H9 (cell line): Measurements from ENCODE around the gene SRPK2. TPM values are rescaled to one million over a fixed set of nuclear protein-coding genes. Genes with fewer than 3 reads are reported as not detected.

Source experiments
- DNase-seq: peaks from one replicate; pipeline ENCODE4 v3.0.0-alpha.2; 2017
- H2AFZ ChIP-seq: one replicate; pipeline ENCODE4 v1.6.1; 2013; ENCODE audit warnings: mild to moderate bottlenecking, low read length, control low read depth, moderate library complexity
- H2AK5ac ChIP-seq: 2 replicates; pipeline ENCODE4 v1.6.1; 2013; ENCODE audit warnings: low read length, control low read depth, mixed read lengths; ENCODE audit not compliant: insufficient read length
- H2BK120ac ChIP-seq: one replicate; pipeline ENCODE4 v1.6.1; 2013; ENCODE audit warnings: low read depth, mild to moderate bottlenecking, low read length, control low read depth, inconsistent platforms; ENCODE audit not compliant: poor library complexity, severe bottlenecking
- H2BK12ac ChIP-seq: 2 replicates; pipeline ENCODE4 v1.6.1; 2013; ENCODE audit warnings: low read length, control low read depth, mixed read lengths, low read depth; ENCODE audit not compliant: insufficient read length
- H2BK15ac ChIP-seq: 2 replicates; pipeline ENCODE4 v1.6.1; 2013; ENCODE audit warnings: low read depth, low read length, control low read depth
- H2BK20ac ChIP-seq: one replicate; pipeline ENCODE4 v1.6.1; 2013; ENCODE audit warnings: low read depth, mild to moderate bottlenecking, low read length, control low read depth, inconsistent platforms; ENCODE audit not compliant: poor library complexity, severe bottlenecking
- H2BK5ac ChIP-seq: 2 replicates; pipeline ENCODE4 v1.6.1; 2013; ENCODE audit warnings: low read length, control low read depth, mixed read lengths; ENCODE audit not compliant: insufficient read length
- H3K14ac ChIP-seq: 2 replicates; pipeline ENCODE4 v1.6.1; 2013; ENCODE audit warnings: low read length, control low read depth; ENCODE audit not compliant: insufficient read depth
- H3K18ac ChIP-seq: 2 replicates; pipeline ENCODE4 v1.6.1; 2013; ENCODE audit warnings: low read depth, mild to moderate bottlenecking, mixed read lengths, low read length, control low read depth; ENCODE audit not compliant: insufficient read length
- H3K23ac ChIP-seq: 2 replicates; pipeline ENCODE4 v1.6.1; 2013; ENCODE audit warnings: low read length, control low read depth, mixed read lengths, low read depth; ENCODE audit not compliant: insufficient read length
- H3K23me2 ChIP-seq: 2 replicates; pipeline ENCODE4 v1.6.1; 2013; ENCODE audit warnings: low read depth, mild to moderate bottlenecking, mixed read lengths, low read length, control low read depth; ENCODE audit not compliant: insufficient read length, poor library complexity, severe bottlenecking
- H3K27ac ChIP-seq: 2 replicates; pipeline ENCODE4 v1.5.1; 2013; ENCODE audit warnings: low read length, control low read depth, mixed read lengths, low read depth; ENCODE audit not compliant: insufficient read length
- H3K27me3 ChIP-seq: 2 replicates; pipeline ENCODE4 v1.6.1; 2013; ENCODE audit warnings: low read length, control low read depth, inconsistent platforms; ENCODE audit not compliant: insufficient read depth
- H3K4ac ChIP-seq: 2 replicates; pipeline ENCODE4 v1.6.1; 2013; ENCODE audit warnings: low read depth, mild to moderate bottlenecking, control low read depth, inconsistent platforms, low read length, moderate library complexity
- H3K4me1 ChIP-seq: 2 replicates; pipeline ENCODE4 v1.6.1; 2013; ENCODE audit warnings: low read length, control low read depth, inconsistent platforms; ENCODE audit not compliant: insufficient read depth
- H3K4me2 ChIP-seq: 2 replicates; pipeline ENCODE4 v1.6.1; 2013; ENCODE audit warnings: low read length, control low read depth, mixed read lengths; ENCODE audit not compliant: insufficient read length, insufficient read depth
- H3K56ac ChIP-seq: 2 replicates; pipeline ENCODE4 v1.6.1; 2013; ENCODE audit warnings: low read depth, mild to moderate bottlenecking, mixed read lengths, low read length, control low read depth; ENCODE audit not compliant: insufficient read length
- H3K79me1 ChIP-seq: 2 replicates; pipeline ENCODE4 v1.6.1; 2013; ENCODE audit warnings: low read depth, mild to moderate bottlenecking, moderate library complexity, low read length, control low read depth, inconsistent platforms; ENCODE audit not compliant: insufficient read depth, poor library complexity, severe bottlenecking
- H3K79me2 ChIP-seq: 2 replicates; pipeline ENCODE4 v1.6.1; 2013; ENCODE audit warnings: low read length, control low read depth, inconsistent platforms; ENCODE audit not compliant: insufficient read depth
- H3K9ac ChIP-seq: 2 replicates; pipeline ENCODE4 v1.6.1; 2013; ENCODE audit warnings: low read length, control low read depth, mixed read lengths; ENCODE audit not compliant: insufficient read length; ENCODE audit errors: extremely low read depth
- H3K9me3 ChIP-seq: one replicate; pipeline ENCODE4 v1.6.1; 2013; ENCODE audit warnings: low read depth, low read length, inconsistent platforms; ENCODE audit not compliant: control insufficient read depth
- H3T11ph ChIP-seq: one replicate; pipeline ENCODE4 v1.6.1; 2013; ENCODE audit warnings: mild to moderate bottlenecking, low read length, control low read depth, inconsistent platforms
- H4K20me1 ChIP-seq: one replicate; pipeline ENCODE4 v1.6.1; 2013; ENCODE audit not compliant: control insufficient read depth, insufficient read length, insufficient read depth
- H4K5ac ChIP-seq: 2 replicates; pipeline ENCODE4 v1.6.1; 2013; ENCODE audit warnings: low read depth, mild to moderate bottlenecking, mixed read lengths, low read length, control low read depth; ENCODE audit not compliant: insufficient read length
- H4K8ac ChIP-seq: replicated peaks from 2 replicates; pipeline ENCODE4 v1.6.1; 2013; ENCODE audit warnings: low read length, control low read depth, mixed read lengths, low read depth; ENCODE audit not compliant: insufficient read length
- H4K91ac ChIP-seq: 2 replicates; pipeline ENCODE4 v1.6.1; 2013; ENCODE audit warnings: low read depth, mild to moderate bottlenecking, moderate library complexity, mixed read lengths, low read length, control low read depth; ENCODE audit not compliant: insufficient read length
- H3K27ac Mint-ChIP-seq, 3 experiments: 2 replicates in 2 of 3; 3 replicates in 1 of 3; pipeline ENCODE4 v1.8.0; 2020 to 2021; ENCODE audit warnings: mixed read lengths in 3 of 3, mild to moderate bottlenecking in 1 of 3, moderate library complexity in 1 of 3
- H3K27me3 Mint-ChIP-seq: 2 replicates; pipeline ENCODE4 v1.8.0; 2021; ENCODE audit warnings: low read depth, mild to moderate bottlenecking, moderate library complexity, mixed read lengths
- H3K36me3 Mint-ChIP-seq, 3 experiments: 2 replicates in 2 of 3; 3 replicates in 1 of 3; pipeline ENCODE4 v1.8.0; 2020 to 2021; ENCODE audit warnings: low read depth in 3 of 3, mixed read lengths in 3 of 3; ENCODE audit not compliant: insufficient read depth in 1 of 3
- H3K4me1 Mint-ChIP-seq, 2 experiments: 2 replicates each; pipeline ENCODE4 v1.8.0; 2020; ENCODE audit warnings: mixed read lengths in 2 of 2
- H3K4me3 Mint-ChIP-seq, 2 experiments: 2 replicates in 1 of 2; 3 replicates in 1 of 2; pipeline ENCODE4 v1.8.0; 2020 to 2021; ENCODE audit warnings: mild to moderate bottlenecking in 2 of 2, mixed read lengths in 2 of 2, moderate library complexity in 1 of 2
- H3K9me3 Mint-ChIP-seq, 2 experiments: 2 replicates in 1 of 2; 3 replicates in 1 of 2; pipeline ENCODE4 v1.8.0; 2020; ENCODE audit warnings: mild to moderate bottlenecking in 2 of 2, mixed read lengths in 2 of 2, moderate library complexity in 1 of 2
- CTCF ChIP-seq: fragments of 200-600 bp; sonication (generic); conservative IDR thresholded peaks from 3 replicates; pipeline ENCODE4 v1.8.0; 2021; ENCODE audit warnings: antibody characterized with exemption, mild to moderate bottlenecking
- WGBS: extraction: QIAGEN DNeasy Blood & Tissue Kit; methylation state at CpG from one replicate; pipeline ENCODE4 v1.1.7; 2013; ENCODE audit warnings: missing lambda C conversion rate, low lambda C conversion rate, mixed read lengths; ENCODE audit not compliant: insufficient read length; ENCODE audit errors: extremely low coverage; 5-methylcytosine and 5-hydroxymethylcytosine counted together
- total RNA-seq: library from RNA; stranded (reverse); gene quantifications from 2 replicates; pipeline ENCODE4 v1.2.1, GENCODE V29; 2021

The SRPK2 gene
- total RNA-seq, 1 experiment from 2014 or later: 41.1 TPM

DNA sequence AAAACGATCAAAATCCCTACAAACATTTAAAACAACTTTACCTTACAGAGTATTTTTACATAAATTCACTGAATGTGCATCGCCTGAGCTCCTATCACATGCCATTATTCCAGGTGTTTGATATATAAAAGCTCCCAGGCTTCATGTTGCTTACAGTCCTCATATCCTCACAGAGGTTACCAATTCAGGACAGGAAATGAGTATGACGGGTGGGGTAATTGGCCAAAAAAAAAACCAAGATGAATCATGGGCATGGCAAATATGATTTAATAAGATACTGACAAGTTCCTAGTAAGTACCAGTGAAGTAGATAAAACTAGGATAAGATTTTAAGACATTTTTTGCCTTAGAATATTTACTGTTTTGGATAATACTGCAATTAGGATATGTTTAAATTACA, 238.9 kb downstream of the SRPK2 start:
- Histone ChIP-seq H3K9me3 (no peaks in the 10 kb centered on the region), H4K5ac (no peak overlapping the region), H4K8ac (no peak overlapping the region), H3K27me3 (no peaks in the 10 kb centered on the region), H3K23ac (no peak overlapping the region), H3K4me2 (no peak overlapping the region), H2AK5ac (no peak overlapping the region), H4K20me1 (no peaks in the 10 kb centered on the region), H2BK20ac (no peak overlapping the region), H3K4ac (no peak overlapping the region), H3K27ac (no peak overlapping the region), H2BK15ac (no peak overlapping the region), H2AFZ (no peak overlapping the region), H2BK5ac (no peak overlapping the region), H2BK12ac (no peak overlapping the region), H3K14ac (no peak overlapping the region), H4K91ac (no peak overlapping the region), H3K56ac (no peak overlapping the region), H3T11ph (no peak overlapping the region), H3K4me1 (no peaks in the 10 kb centered on the region), H3K79me2 (no peaks in the 10 kb centered on the region), H3K18ac (no peak overlapping the region), H3K23me2 (no peaks in the 10 kb centered on the region), H3K9ac (no peak overlapping the region), H3K79me1 (no peaks in the 10 kb centered on the region), H2BK120ac (no peak overlapping the region)
- Mint-ChIP-seq H3K4me3 (no peak overlapping the region), H3K36me3 (peaks cover 0 to 3% (median 0%) of the 10 kb centered on the region in 3 experiments; a peak in 2 of 7 replicates), H3K4me1 (no peaks in the 10 kb centered on the region), H3K27me3 (no peaks in the 10 kb centered on the region), H3K9me3 (no peaks in the 10 kb centered on the region), H3K27ac (no peak overlapping the region)
- TF ChIP-seq CTCF: no peak
- no peak for DNase-seq
- WGBS: 90% methylated on average over 2 of the region's 3 CpGs
